ENCODE results near the gene SLC29A2. TPM values are rescaled to one million over a fixed set of nuclear protein-coding genes. Genes with fewer than 3 reads are reported as not detected.
"Not testable (repeated sequence)": the region's sequence is repeated elsewhere in the genome, so short reads cannot be mapped to it uniquely, and the experiment has no call there.

The SLC29A2 gene
- total RNA-seq, 1 donor from 2014 or later = 4.2 TPM

DNA sequence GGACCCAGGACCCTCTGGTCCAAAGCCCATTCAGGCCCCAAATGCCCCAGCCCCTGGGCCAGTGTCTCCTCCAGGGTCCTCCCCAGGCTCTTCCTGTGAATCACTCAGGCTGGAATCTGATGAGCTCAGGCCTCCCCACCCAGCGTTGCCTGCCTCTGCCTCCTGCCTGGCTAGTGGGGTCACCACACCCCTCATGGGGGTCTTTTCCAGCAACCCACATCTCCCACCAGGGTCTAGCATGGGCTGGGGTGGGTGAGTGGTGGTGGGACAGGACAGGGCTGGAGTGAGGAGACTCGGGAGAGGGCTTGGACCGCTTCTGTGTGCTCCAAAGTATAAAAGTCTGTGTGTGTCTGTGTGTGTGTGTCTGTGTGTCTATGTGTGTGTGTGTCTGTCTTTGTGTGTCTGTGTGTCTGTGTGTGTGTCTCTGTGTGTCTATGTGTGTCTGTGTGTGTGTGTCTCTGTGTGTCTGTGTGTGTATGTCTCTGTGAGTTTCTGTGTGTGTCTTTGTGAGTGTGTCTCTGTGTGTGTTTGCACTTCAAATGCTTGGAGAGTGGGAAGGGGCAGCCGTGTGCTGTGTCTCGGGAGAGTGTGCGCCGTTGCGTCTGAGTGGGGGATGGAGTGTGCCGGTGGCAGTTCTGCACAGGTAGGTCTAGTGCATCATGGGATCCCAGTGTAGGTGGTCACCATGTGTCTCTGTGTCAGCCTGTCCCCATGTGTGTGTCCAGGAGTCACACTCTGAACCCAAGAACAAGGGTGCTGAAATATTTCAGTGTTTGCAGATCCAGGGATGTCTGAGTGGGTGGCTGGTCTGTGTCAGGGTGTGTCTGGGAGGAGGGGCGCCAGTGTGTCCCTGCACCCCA lies 44.2 kb downstream of the SLC29A2 start:
- Histone ChIP-seq H3K9me3 (ENCODE audit: control insufficient read depth in 3 of 3, low read length in 3 of 3) (no peaks in the 10 kb centered on the region), H3K9ac (ENCODE audit: low read depth in 1 of 3, low read length in 3 of 3) (peak overlapping the region in 2 of 3 donors; percentile 23 to 68), H3K27me3 (ENCODE audit: control insufficient read depth in 3 of 3, insufficient read depth in 3 of 3, low read length in 3 of 3) (no peaks in the 10 kb centered on the region), H3K27ac (ENCODE audit: low read depth, low read length) (peak overlapping the region; percentile 28), H3K4me1 (ENCODE audit: control insufficient read depth in 3 of 3, insufficient read depth in 3 of 3, low read length in 3 of 3) (peaks cover 19 to 34% (median 32%) of the 10 kb centered on the region in 3 donors), H3K4me3 (ENCODE audit: low read length in 3 of 3) (peak overlapping the region in 1 of 3 donors; percentile 41), H3K36me3 (ENCODE audit: control insufficient read depth in 3 of 3, insufficient read depth in 3 of 3, low read length in 3 of 3) (peaks cover 0 to 5% (median 4%) of the 10 kb centered on the region in 3 donors)

DNA sequence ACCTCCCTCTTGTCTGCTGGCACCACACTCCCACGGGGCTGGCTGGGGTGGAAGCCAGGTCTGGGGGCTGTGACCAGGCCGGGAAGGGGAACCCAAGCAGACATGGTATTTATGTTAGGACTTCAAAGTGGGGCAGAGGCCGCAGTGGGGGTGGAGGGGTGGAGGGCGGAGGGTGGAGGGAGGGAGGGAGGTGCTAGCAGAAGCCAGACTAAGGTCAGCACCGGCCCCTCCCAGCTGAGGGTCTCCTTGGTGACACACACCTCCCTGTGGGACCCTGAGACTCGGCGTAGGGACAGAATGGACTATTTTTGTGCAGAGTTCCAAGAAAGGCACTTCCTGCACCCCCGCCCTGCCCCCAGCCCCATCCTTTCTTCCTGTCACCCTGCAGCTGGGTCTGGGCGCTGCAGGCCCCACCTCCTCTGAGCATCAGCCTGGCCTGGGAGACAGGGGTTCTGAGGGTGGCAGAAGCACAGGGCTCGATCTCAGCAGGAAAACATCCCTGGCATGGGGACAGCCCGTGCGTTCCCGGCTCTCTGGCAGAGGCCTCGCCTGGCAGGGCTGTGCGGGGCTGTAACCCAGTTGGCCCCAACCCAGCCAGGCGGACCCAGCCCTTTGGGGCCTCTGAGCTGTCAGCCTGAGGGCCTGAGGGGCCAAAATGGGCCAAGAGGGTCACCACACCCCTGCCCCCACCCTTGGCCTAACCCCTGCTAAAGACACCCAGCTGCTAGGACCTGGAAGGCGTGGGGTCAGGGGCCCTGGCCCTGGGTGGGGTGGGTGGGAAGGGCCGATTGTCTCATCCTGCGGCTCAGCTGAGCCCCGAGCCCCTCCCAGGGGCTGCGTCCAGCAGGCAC lies 45.1 kb downstream of the SLC29A2 start:
- Histone ChIP-seq H3K4me3 (ENCODE audit: low read length in 3 of 3) (no peak overlapping the region), H3K27ac (ENCODE audit: low read depth, low read length) (peak overlapping the region; percentile 64), H3K9me3 (ENCODE audit: control insufficient read depth in 3 of 3, low read length in 3 of 3) (no peaks in the 10 kb centered on the region), H3K9ac (ENCODE audit: low read depth in 1 of 3, low read length in 3 of 3) (peak overlapping the region; percentile 4 to 50 (median 23)), H3K27me3 (ENCODE audit: control insufficient read depth in 3 of 3, insufficient read depth in 3 of 3, low read length in 3 of 3) (no peaks in the 10 kb centered on the region), H3K4me1 (ENCODE audit: control insufficient read depth in 3 of 3, insufficient read depth in 3 of 3, low read length in 3 of 3) (peaks cover 27 to 41% (median 37%) of the 10 kb centered on the region in 3 donors), H3K36me3 (ENCODE audit: control insufficient read depth in 3 of 3, insufficient read depth in 3 of 3, low read length in 3 of 3) (no peaks in the 10 kb centered on the region)

- Histone ChIP-seq H3K4me3 (ENCODE audit: low read length in 3 of 3) (no peak overlapping the region), H3K27me3 (ENCODE audit: control insufficient read depth in 3 of 3, insufficient read depth in 3 of 3, low read length in 3 of 3) (no peaks in the 10 kb centered on the region), H3K9me3 (ENCODE audit: control insufficient read depth in 3 of 3, low read length in 3 of 3) (no peaks in the 10 kb centered on the region), H3K36me3 (ENCODE audit: control insufficient read depth in 3 of 3, insufficient read depth in 3 of 3, low read length in 3 of 3) (no peaks in the 10 kb centered on the region), H3K4me1 (ENCODE audit: control insufficient read depth in 3 of 3, insufficient read depth in 3 of 3, low read length in 3 of 3) (peaks cover 27 to 41% (median 37%) of the 10 kb centered on the region in 3 donors), H3K27ac (ENCODE audit: low read depth, low read length) (peak overlapping the region; percentile 64), H3K9ac (ENCODE audit: low read depth in 1 of 3, low read length in 3 of 3) (no peak overlapping the region)
These were observed 46.3 kb downstream of the SLC29A2 start for GRCh38 chr11:66325263-66325671.

DNA sequence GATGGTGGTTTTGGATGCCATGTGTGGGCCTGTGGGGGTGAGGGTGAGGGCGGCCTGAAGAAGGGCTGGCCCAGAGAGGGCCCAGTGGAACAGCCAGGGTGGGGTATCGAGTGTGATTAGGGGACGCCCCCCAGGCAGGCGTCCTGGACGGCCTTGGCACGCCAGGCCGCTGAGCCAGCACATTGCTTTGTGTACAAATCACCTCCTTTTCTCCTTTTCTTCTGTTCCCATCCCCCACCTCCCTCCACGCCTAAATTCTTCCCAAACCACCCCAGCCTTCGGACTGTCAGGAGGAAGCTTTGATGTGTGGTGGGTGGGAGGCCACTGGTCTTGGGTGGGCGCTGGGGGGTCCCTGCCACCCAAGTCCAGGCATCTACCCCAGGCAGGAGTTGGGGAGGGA lies 46.9 kb downstream of the SLC29A2 start:
- Histone ChIP-seq H3K9me3 (ENCODE audit: control insufficient read depth in 3 of 3, low read length in 3 of 3) (no peaks in the 10 kb centered on the region), H3K27ac (ENCODE audit: low read depth, low read length) (no peak overlapping the region), H3K4me1 (ENCODE audit: control insufficient read depth in 3 of 3, insufficient read depth in 3 of 3, low read length in 3 of 3) (peaks cover 27 to 41% (median 37%) of the 10 kb centered on the region in 3 donors), H3K27me3 (ENCODE audit: control insufficient read depth in 3 of 3, insufficient read depth in 3 of 3, low read length in 3 of 3) (no peaks in the 10 kb centered on the region), H3K9ac (ENCODE audit: low read depth in 1 of 3, low read length in 3 of 3) (no peak overlapping the region), H3K4me3 (ENCODE audit: low read length in 3 of 3) (no peak overlapping the region), H3K36me3 (ENCODE audit: control insufficient read depth in 3 of 3, insufficient read depth in 3 of 3, low read length in 3 of 3) (no peaks in the 10 kb centered on the region)

GRCh38 chr11:66323684-66324083 lies 47.9 kb downstream of the SLC29A2 start:
- peaks cover 27 to 39% (median 34%) of the 10 kb centered on the region in 3 donors for H3K4me1 ChIP-seq (ENCODE audit: control insufficient read depth in 3 of 3, insufficient read depth in 3 of 3, low read length in 3 of 3)
- H3K9ac ChIP-seq (ENCODE audit: low read depth in 1 of 3, low read length in 3 of 3) = no peak overlapping the region
- no peaks in the 10 kb centered on the region for H3K9me3 ChIP-seq (ENCODE audit: control insufficient read depth in 3 of 3, low read length in 3 of 3)
- no peaks in the 10 kb centered on the region for H3K36me3 ChIP-seq (ENCODE audit: control insufficient read depth in 3 of 3, insufficient read depth in 3 of 3, low read length in 3 of 3)
- no peak overlapping the region for H3K27ac ChIP-seq (ENCODE audit: low read depth, low read length)
- H3K4me3 ChIP-seq (ENCODE audit: low read length in 3 of 3) = no peak overlapping the region
- no peaks in the 10 kb centered on the region for H3K27me3 ChIP-seq (ENCODE audit: control insufficient read depth in 3 of 3, insufficient read depth in 3 of 3, low read length in 3 of 3)

- Histone ChIP-seq H3K27ac (ENCODE audit: low read depth, low read length) (peak overlapping the region; percentile 44), H3K9me3 (ENCODE audit: control insufficient read depth in 3 of 3, low read length in 3 of 3) (no peaks in the 10 kb centered on the region), H3K27me3 (ENCODE audit: control insufficient read depth in 3 of 3, insufficient read depth in 3 of 3, low read length in 3 of 3) (no peaks in the 10 kb centered on the region), H3K4me3 (ENCODE audit: low read length in 3 of 3) (no peak overlapping the region), H3K9ac (ENCODE audit: low read depth in 1 of 3, low read length in 3 of 3) (no peak overlapping the region), H3K36me3 (ENCODE audit: control insufficient read depth in 3 of 3, insufficient read depth in 3 of 3, low read length in 3 of 3) (no peaks in the 10 kb centered on the region), H3K4me1 (ENCODE audit: control insufficient read depth in 3 of 3, insufficient read depth in 3 of 3, low read length in 3 of 3) (peaks cover 27 to 39% (median 32%) of the 10 kb centered on the region in 3 donors)
These were observed 48.7 kb downstream of the SLC29A2 start for GRCh38 chr11:66322732-66323427.

GRCh38 chr11:66321606-66322005 lies 50.0 kb downstream of the SLC29A2 start:
- no peaks in the 10 kb centered on the region for H3K36me3 ChIP-seq (ENCODE audit: control insufficient read depth in 3 of 3, insufficient read depth in 3 of 3, low read length in 3 of 3)
- H3K9me3 ChIP-seq (ENCODE audit: control insufficient read depth in 3 of 3, low read length in 3 of 3) = no peaks in the 10 kb centered on the region
- H3K27me3 ChIP-seq (ENCODE audit: control insufficient read depth in 3 of 3, insufficient read depth in 3 of 3, low read length in 3 of 3) = peaks cover 0 to 2% (median 2%) of the 10 kb centered on the region in 3 donors
- H3K4me1 ChIP-seq (ENCODE audit: control insufficient read depth in 3 of 3, insufficient read depth in 3 of 3, low read length in 3 of 3) = peaks cover 18 to 36% (median 26%) of the 10 kb centered on the region in 3 donors
- peak overlapping the region; percentile 44 for H3K27ac ChIP-seq (ENCODE audit: low read depth, low read length)
- H3K9ac ChIP-seq (ENCODE audit: low read depth in 1 of 3, low read length in 3 of 3) = no peak overlapping the region
- H3K4me3 ChIP-seq (ENCODE audit: low read length in 3 of 3) = no peak overlapping the region

- H3K36me3 ChIP-seq (ENCODE audit: control insufficient read depth in 3 of 3, insufficient read depth in 3 of 3, low read length in 3 of 3); H3K4me3 ChIP-seq (ENCODE audit: low read length in 3 of 3); H3K27ac ChIP-seq (ENCODE audit: low read depth, low read length); H3K9ac ChIP-seq (ENCODE audit: low read depth in 1 of 3, low read length in 3 of 3); H3K9me3 ChIP-seq (ENCODE audit: control insufficient read depth in 3 of 3, low read length in 3 of 3): not testable (repeated sequence)
- peaks cover 7 to 11% (median 10%) of the 10 kb centered on the region in 3 donors for H3K27me3 ChIP-seq (ENCODE audit: control insufficient read depth in 3 of 3, insufficient read depth in 3 of 3, low read length in 3 of 3)
- peaks cover 20 to 41% (median 25%) of the 10 kb centered on the region in 3 donors for H3K4me1 ChIP-seq (ENCODE audit: control insufficient read depth in 3 of 3, insufficient read depth in 3 of 3, low read length in 3 of 3)
These were observed 50.8 kb downstream of the SLC29A2 start for GRCh38 chr11:66320748-66321147.

- H3K9ac ChIP-seq (ENCODE audit: low read depth in 1 of 3, low read length in 3 of 3); H3K36me3 ChIP-seq (ENCODE audit: control insufficient read depth in 3 of 3, insufficient read depth in 3 of 3, low read length in 3 of 3); H3K4me3 ChIP-seq (ENCODE audit: low read length in 3 of 3); H3K27ac ChIP-seq (ENCODE audit: low read depth, low read length); H3K9me3 ChIP-seq (ENCODE audit: control insufficient read depth in 3 of 3, low read length in 3 of 3): not testable (repeated sequence)
- Histone ChIP-seq H3K4me1 (ENCODE audit: control insufficient read depth in 3 of 3, insufficient read depth in 3 of 3, low read length in 3 of 3) (peaks cover 20 to 42% (median 24%) of the 10 kb centered on the region in 3 donors), H3K27me3 (ENCODE audit: control insufficient read depth in 3 of 3, insufficient read depth in 3 of 3, low read length in 3 of 3) (peaks cover 11 to 15% (median 14%) of the 10 kb centered on the region in 3 donors)
These were observed 51.3 kb downstream of the SLC29A2 start for GRCh38 chr11:66320289-66320688.
